Measurements from ENCODE around the gene TMEM132E. TPM values are rescaled to one million over a fixed set of nuclear protein-coding genes. Genes with fewer than 3 reads are reported as not detected.

Gene TMEM132E
- total and polyA plus RNA-seq, 2 donors from 2014 or later, result 1.1 to 4.3 TPM

DNA sequence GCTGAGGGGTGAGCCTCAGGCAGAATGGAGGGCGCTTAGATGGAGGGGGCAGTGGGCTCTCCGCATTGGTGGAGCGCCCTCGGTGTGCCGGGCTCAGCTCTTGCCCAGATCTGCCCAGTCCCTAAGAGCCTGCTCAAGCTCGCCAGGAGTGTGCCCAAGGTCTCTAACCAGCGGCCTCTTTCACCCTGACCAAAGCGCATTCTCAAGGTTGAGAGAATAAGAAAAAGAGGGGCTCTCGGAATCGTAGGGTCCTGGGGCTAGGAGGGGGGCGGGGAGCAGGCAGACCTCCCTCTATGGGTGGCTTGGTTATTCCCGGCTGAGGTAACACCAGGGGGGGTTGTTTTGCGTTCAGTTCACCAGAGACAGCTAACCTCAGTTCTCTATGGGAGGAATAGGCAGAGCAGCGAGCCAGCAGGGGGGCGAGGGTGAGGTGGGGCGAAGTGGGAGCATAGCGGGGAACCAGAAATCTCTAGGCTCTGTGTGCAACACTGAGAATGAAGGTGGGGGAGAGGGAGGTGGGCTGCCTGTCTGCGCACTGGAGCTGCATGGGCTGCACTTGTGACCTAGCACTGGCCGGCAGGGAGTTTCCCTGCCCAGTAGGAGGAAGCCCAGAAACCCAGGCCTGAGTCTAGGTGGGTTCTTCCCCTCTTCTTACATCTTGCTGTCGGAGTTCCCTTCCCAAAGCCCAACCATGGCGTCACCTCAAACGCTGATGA is 3.0 kb downstream of the TMEM132E start:
- DNase-seq (peak in 1 of 5 donors; percentile 36), FAIRE-seq (no peak)
- Histone ChIP-seq H3K9ac (ENCODE audit: low read length in 3 of 3) (peak overlapping the region in 1 of 3 donors; percentile 5), H3K4me3 (ENCODE audit: low read length in 3 of 3) (peak overlapping the region in 1 of 3 donors; percentile 58), H3K36me3 (ENCODE audit: control insufficient read depth in 2 of 3, insufficient read depth in 3 of 3, low read length in 3 of 3) (no peaks in the 10 kb centered on the region), H3K4me1 (ENCODE audit: control insufficient read depth in 2 of 3, insufficient read depth in 2 of 3, low read depth in 1 of 3, low read length in 3 of 3) (peaks cover 0 to 17% (median 0%) of the 10 kb centered on the region in 3 donors), H3K9me3 (ENCODE audit: control insufficient read depth in 2 of 3, insufficient read depth in 1 of 3, low read length in 3 of 3) (no peaks in the 10 kb centered on the region), H3K27me3 (ENCODE audit: control insufficient read depth, insufficient read depth, low read length) (peaks cover 25% of the 10 kb centered on the region), H3K27ac (ENCODE audit: low read depth in 2 of 2, low read length in 2 of 2) (no peak overlapping the region)
- intact Hi-C loops (cut with DNase I), result no loop called here
- TF ChIP-seq, protein P1, sequence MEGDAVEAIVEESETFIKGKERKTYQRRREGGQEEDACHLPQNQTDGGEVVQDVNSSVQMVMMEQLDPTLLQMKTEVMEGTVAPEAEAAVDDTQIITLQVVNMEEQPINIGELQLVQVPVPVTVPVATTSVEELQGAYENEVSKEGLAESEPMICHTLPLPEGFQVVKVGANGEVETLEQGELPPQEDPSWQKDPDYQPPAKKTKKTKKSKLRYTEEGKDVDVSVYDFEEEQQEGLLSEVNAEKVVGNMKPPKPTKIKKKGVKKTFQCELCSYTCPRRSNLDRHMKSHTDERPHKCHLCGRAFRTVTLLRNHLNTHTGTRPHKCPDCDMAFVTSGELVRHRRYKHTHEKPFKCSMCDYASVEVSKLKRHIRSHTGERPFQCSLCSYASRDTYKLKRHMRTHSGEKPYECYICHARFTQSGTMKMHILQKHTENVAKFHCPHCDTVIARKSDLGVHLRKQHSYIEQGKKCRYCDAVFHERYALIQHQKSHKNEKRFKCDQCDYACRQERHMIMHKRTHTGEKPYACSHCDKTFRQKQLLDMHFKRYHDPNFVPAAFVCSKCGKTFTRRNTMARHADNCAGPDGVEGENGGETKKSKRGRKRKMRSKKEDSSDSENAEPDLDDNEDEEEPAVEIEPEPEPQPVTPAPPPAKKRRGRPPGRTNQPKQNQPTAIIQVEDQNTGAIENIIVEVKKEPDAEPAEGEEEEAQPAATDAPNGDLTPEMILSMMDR (IDR thresholded peaks at IDR 0.05; ENCODE audit: borderline replicate concordance, extremely low read depth, insufficient read depth), result no peak

DNA sequence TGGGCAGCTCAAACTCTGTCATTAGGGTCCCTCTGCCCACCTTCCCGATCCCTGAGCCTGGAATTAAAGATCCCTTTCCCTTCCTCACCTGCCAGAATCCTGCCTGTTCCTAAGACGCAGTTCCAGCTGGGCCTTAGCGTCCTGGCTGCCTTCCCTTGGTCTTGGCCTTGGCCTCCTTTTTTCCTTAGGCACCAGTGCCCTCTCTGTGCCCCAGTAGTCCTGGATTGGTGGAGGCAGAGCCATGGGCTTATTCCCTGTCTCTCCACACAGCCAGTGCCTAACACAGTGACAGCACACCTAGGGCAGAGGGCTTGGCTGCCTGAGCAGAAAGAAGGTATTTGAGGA is 3.5 kb downstream of the TMEM132E start:
- FAIRE-seq (no peak), DNase-seq (peak in 1 of 5 donors; percentile 18)
- TF ChIP-seq, protein P1 (IDR thresholded peaks at IDR 0.05; ENCODE audit: borderline replicate concordance, extremely low read depth, insufficient read depth), result no peak
- H3K36me3 ChIP-seq (ENCODE audit: control insufficient read depth in 2 of 3, insufficient read depth in 3 of 3, low read length in 3 of 3), result no peaks in the 10 kb centered on the region
- peaks cover 0 to 18% (median 0%) of the 10 kb centered on the region in 3 donors for H3K4me1 ChIP-seq (ENCODE audit: control insufficient read depth in 2 of 3, insufficient read depth in 2 of 3, low read depth in 1 of 3, low read length in 3 of 3)
- intact Hi-C loops (cut with DNase I), result no loop called here
- peak overlapping the region in 1 of 3 donors; percentile 58 for H3K4me3 ChIP-seq (ENCODE audit: low read length in 3 of 3)
- H3K27me3 ChIP-seq (ENCODE audit: control insufficient read depth, insufficient read depth, low read length), result peaks cover 25% of the 10 kb centered on the region
- no peaks in the 10 kb centered on the region for H3K9me3 ChIP-seq (ENCODE audit: control insufficient read depth in 2 of 3, insufficient read depth in 1 of 3, low read length in 3 of 3)
- no peak overlapping the region for H3K27ac ChIP-seq (ENCODE audit: low read depth in 2 of 2, low read length in 2 of 2)
- no peak overlapping the region for H3K9ac ChIP-seq (ENCODE audit: low read length in 3 of 3)

DNA sequence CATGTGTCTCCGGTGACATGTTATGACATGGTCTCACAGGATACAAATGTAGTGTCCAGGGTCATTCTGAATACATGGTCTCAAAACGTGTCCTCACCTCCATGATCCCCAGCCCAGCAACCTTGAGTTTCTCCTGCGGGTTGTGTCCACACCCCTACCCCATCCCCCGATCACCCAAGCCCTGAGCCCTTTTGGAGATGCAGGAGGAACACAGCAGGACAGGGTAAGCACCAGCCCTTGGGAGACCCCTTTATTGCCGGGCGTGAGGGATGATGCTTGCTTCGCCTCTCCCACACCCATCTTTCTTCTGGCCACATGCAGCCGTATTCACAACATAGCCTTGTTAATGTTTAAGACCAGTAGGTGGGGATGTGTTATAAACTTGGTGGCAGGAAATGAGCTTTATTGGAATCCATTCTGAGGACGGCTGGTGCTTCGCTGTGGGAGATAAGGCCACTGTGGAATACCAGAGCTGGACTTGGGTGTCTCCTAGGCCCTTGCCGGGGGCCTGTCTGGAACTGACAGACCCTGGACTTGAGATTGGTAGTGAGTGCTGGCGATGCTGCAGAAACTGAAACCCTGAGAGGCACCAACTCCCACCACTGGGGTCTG is 5.5 kb downstream of the TMEM132E start:
- peaks cover 0 to 14% (median 0%) of the 10 kb centered on the region in 3 donors for H3K4me1 ChIP-seq (ENCODE audit: control insufficient read depth in 2 of 3, insufficient read depth in 2 of 3, low read depth in 1 of 3, low read length in 3 of 3)
- H3K9ac ChIP-seq (ENCODE audit: low read length in 3 of 3), result no peak overlapping the region
- peaks cover 20% of the 10 kb centered on the region for H3K27me3 ChIP-seq (ENCODE audit: control insufficient read depth, insufficient read depth, low read length)
- DNase-seq (peak in 3 of 5 donors; percentile 55 to 86 (median 66)), FAIRE-seq (no peak)
- TF ChIP-seq, protein P1 (IDR thresholded peaks at IDR 0.05; ENCODE audit: borderline replicate concordance, extremely low read depth, insufficient read depth), result peak; percentile 40
- H3K4me3 ChIP-seq (ENCODE audit: low read length in 3 of 3), result peak overlapping the region in 1 of 3 donors; percentile 21
- intact Hi-C loops (cut with DNase I), result no loop called here
- H3K27ac ChIP-seq (ENCODE audit: low read depth in 2 of 2, low read length in 2 of 2), result peak overlapping the region; percentile 41 to 48
- H3K36me3 ChIP-seq (ENCODE audit: control insufficient read depth in 2 of 3, insufficient read depth in 3 of 3, low read length in 3 of 3), result no peaks in the 10 kb centered on the region
- H3K9me3 ChIP-seq (ENCODE audit: control insufficient read depth in 2 of 3, insufficient read depth in 1 of 3, low read length in 3 of 3), result no peaks in the 10 kb centered on the region

All from kidney (tissue), 14 donors.